ENCODE results near the gene PPP2R5C. TPM values are rescaled to one million over a fixed set of nuclear protein-coding genes. Genes with fewer than 3 reads are reported as not detected.

Gene PPP2R5C
- total RNA-seq, 1 donor from 2014 or later, result 174 TPM

DNA sequence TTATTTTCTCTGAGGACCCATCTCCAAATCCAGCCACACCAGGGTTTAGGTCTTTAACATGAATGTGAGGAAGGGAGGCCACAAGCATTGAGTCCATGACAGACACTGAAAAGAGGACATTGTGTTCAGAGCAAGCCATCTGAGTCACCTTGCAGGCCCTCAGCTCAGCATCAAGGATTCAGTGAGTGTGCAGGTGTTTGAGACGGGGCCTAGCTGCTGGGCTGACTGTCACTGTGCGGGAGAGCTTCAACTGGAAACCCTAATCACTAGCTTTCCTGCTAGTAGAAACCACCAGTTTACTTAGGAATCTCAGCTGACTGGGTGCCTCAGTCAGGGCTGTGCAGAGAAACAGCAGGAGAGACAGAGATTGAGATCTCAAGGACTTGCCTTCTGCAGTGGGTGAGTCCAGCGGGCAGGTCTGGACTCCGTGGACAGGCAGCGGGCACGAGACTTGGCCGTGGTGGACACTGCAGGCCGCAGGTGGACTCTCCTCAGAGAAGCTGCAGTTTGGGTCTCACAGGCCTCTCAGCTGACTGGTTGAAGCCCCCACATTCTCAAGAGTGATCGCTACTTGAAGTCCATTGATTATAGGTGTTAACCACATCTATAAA lies 116.8 kb downstream of the PPP2R5C start:
- DNase-seq (ENCODE audit: low spot score in 2 of 2) (no peak), FAIRE-seq (no peak)

DNA sequence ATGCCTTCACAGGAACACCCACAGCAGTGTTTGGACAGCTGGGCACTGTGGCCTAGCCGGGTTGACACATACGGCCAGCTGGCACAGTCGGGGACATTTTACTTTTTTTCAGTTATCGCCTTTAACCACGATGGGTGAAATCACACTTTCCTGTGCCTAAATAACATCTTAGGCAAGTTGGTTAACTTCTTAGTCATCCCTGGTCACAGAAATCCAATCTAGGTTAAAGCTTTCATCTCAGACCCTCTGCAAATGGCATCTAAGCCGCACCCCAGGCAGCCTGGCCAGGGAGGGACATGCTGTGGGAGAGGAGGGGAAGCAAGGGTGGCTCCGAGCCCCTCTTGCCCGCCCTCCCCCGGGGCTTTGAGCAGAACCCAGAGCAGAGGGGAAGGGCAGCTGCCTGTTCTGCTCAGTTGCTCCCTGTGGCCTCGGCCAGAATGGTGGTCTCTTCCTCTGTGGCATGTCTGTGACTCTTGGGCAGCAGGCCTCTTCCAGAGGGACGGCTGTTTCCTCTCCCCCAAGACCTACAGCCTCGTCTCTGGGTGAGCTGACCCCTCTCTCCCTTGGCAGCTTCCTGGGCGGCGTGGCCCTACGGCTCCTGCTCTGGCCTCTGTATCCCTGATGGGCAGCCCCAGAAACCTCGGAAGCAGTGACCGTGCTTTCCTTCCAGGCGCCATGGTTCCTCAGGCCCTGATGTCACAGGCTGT lies 117.5 kb downstream of the PPP2R5C start:
- DNase-seq (ENCODE audit: low spot score in 2 of 2), result no peak
- FAIRE-seq, result no peak

DNA sequence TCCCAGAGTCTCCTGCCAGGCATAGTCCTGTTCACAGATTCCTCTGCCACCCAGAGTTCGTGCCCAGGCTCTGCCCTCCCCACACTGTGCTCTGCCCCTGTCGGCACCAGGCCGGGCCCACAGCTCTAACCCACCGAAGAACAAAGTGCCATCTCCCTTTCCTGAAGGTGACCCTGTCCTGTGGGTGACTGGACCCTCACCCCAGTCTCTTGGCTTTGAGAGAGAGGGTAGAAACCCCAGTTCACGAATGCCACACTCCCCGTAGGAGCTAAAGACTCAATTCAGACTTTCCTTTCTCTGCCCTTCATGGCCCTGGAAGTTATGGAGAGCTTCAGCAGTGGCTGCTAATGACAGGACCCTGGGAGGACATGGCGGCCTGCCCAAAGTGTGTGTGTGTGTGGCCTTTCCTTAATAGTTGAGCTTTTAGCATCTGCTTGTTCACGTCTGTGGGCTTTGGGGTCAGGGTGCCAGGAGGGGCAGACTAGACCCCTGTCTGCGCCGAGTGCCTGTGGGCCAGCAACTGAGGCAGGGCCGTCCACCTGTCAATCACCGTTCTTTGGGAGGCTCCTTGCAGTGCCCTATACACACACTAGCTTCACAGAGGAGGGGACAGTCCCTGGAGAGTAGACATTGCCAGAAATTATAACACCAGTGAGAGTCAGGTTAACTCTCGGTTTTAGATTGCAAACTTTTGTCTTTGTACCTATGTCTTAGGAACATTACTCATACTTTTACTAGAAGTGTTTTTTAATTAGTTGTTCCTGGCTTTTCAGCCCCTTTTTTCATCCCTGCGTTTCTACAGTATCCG lies 118.2 kb downstream of the PPP2R5C start:
- FAIRE-seq, result no peak
- DNase-seq (ENCODE audit: low spot score in 2 of 2), result no peak

DNA sequence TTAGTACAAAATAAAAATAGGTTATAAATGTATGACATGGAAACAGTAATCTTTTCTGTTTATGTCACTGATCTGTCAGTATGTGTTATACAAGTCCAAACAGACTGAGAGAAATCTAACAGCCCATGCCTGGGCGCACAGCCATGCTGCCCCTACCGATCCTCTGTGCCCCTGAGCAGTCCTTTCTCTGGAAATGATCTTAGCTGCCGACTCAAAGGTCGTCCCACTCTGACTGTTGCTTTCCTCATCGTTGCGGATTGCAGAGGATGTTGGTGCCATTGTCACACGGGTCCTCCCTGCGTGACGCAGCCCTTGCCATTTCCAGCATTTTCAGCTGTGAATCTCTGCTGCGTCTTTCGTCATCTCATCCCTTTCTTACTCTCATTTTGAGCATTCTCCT lies 119.9 kb downstream of the PPP2R5C start:
- FAIRE-seq (no peak), DNase-seq (ENCODE audit: low spot score in 2 of 2) (no peak)

DNA sequence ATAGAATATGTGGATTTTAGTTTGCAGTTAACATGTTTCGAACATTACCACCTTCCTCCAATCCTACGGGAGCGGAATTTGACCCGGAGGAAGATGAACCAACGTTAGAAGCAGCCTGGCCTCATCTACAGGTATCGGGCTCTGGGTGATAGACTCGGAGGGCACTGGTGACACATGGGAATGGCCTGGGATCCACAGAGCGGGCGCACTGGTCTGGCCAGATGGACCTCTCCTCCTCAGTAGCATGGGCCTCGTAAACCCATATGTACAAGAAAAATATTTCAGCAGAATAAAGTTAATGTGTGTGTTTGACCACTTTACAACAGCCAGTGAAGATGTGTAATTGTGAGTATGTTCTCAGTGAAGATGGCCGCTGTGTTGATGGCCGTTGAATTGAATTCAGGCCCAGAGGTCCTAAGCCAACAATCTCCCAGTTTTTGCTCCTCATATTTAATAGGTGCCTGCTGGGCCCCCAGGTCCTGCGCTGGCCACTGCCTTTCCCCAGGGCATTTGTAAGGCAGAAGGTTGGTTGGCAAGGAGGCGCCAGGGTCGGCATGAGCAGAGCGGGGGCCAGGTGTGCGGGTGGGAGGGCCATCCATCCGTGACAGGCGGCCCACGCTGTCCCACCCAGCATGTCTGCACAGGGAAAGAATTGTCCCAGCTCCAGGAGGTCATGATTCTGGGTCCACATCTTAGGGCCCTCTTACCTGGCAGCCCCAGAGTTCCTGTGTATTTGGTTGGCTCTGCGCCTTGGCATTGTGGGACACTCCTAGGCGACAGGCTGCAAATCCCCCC lies 120.8 kb downstream of the PPP2R5C start:
- no peak for DNase-seq (ENCODE audit: low spot score in 2 of 2)
- FAIRE-seq, result no peak

DNA sequence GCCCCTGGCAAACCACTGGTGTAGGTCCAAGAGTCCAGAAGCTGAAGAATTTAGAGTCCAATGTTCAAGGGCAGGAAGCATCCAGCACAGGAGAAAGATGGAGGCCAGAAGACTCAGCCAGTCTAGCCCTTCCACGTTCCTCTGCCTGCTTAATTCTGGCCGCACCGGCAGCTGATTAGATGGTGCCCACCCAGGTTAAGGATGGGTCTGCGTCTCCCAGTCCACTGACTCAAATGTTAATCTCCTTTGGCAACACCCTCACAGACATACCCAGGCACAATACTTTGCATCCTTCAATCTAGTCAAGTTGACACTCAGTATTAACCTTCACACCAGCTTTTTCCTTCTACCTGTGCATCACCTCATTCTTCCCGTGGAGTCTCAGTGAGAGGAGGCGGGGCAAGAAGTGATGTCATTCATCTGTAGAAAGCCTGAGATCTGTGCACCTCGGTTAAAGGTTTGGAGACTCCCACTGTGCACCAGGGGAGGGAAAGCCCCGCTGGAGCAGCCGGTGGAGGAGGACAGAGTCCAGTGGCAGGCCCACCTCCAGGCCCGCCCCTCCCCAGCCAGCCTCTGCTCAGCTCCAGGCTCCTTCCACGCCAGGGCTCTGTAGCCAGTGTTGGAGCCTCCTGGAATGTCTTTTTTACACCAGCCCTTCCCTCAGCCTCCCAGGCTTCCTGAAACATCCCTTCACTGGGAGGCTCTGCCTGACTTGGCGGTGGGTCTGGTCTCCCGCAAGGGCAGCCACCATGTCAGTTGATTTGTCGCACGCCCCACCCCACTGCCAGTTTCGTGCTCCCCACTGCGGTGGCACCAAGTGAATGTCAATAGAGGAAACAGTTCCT lies 122.8 kb downstream of the PPP2R5C start:
- DNase-seq (ENCODE audit: low spot score in 2 of 2) (no peak), FAIRE-seq (no peak)

DNA sequence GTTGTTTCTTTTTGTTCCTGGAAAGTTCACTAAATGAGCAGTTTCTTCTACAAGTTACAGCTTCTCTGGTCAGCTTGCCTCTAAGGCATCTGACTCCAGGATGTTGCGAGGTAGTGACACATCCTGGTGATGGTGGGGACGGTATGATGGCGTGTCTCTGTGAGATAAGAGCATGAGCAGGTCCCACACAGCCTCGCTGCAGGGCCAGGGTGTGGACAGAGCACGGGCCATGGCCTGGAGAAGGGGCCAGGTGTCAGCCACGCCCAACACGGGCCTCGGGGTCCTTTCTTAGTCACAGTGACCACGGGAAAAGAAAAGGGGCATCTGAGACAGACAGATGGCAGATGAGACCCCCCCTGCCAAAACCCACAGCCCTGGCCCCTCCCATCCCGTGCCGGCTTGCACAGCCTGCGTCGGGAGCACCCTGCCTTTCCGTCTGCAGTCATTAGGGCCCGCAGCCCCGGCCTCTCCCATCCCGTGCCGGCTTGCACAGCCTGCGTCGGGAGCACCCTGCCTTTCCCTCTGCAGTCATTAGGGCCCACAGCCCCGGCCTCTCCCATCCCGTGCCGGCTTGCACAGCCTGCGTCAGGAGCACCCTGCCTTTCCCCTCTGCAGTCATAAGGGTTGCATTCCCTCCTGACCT lies 123.5 kb downstream of the PPP2R5C start:
- FAIRE-seq (no peak), DNase-seq (ENCODE audit: low spot score in 2 of 2) (no peak)

DNA sequence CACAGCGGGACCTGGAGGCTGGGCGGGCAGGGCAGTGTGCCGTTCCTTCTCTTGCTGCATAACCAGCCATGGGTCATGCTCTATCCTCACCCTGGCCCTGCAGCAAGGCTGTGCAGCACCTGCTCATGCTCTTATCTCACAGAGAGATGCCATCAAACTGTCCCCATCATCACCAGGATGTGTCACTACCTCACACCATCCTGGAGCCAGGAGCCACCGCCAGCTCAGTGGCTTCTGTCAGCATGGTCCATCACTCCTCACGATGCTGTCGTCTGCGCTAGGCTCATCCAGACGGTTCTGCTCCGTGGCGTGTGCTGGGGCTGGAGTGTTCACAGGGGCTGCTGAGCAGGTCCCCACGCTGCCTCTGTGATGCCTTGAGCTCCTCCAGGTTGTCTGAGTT lies 125.7 kb downstream of the PPP2R5C start:
- no peak for DNase-seq (ENCODE audit: low spot score in 2 of 2)

DNA sequence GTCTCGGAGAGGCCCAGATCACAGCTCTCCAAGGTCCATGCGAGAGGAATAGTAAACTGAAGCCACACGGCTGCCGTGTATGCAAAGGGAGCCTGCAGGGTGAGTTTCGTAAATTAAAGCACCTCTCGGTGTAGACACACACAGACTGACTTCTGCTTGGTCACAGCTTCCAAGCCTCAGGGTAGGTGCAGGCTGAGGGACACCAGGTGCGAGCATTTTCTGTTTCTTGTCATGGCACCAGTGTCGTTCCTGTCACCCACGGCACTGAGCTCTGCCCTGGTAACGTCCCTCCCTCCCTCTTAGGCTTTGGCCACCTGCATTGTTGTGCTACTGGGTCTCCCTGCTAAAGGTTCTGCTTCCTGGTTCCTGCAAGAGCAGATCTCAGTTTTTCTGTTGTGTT lies 126.7 kb downstream of the PPP2R5C start:
- FAIRE-seq (no peak), DNase-seq (ENCODE audit: low spot score in 2 of 2) (no peak)

More for the DNA sequence above, 125.7 kb downstream of the PPP2R5C start:
- no peak for FAIRE-seq

DNA sequence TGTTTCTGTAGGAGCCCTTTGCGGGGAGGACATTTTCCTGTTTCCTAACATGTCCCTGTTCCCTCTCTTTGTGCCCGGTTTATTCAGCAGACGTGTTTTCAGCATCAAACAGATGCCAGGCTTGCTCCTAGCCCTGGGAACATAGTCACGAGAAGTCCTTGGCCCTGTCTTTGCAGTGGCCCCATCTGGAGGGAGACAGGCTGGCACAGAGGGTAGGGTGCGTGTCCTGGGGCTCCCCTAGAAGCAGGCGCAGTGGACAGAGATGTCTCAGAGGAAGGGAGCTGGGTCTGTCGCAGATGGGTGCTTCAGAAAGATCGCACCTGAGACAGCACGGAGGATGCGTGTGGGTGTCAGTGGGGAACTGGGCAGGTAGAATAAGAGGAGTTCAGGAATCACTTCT lies 127.9 kb downstream of the PPP2R5C start:
- FAIRE-seq (no peak), DNase-seq (ENCODE audit: low spot score in 2 of 2) (no peak)

DNA sequence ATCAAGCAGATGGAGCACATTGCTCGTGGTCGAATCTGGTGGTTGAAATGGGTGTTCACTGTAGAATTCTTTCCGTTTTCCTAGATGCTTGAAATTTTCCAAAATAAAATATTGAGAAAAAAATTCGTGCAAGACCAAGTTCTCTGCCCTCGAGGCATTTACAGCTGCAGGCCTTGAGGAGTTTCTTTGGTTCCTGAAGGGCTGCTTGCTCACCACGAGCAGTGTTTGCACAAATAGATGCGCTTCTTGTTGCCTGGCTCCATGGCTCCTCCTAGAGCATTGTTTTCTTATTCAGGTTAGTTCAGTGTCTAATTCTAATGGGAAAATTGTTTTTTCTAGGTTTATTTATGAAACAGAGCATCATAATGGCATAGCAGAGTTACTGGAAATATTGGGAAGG lies 128.4 kb downstream of the PPP2R5C start:
- FAIRE-seq, result no peak
- no peak for DNase-seq (ENCODE audit: low spot score in 2 of 2)

DNA sequence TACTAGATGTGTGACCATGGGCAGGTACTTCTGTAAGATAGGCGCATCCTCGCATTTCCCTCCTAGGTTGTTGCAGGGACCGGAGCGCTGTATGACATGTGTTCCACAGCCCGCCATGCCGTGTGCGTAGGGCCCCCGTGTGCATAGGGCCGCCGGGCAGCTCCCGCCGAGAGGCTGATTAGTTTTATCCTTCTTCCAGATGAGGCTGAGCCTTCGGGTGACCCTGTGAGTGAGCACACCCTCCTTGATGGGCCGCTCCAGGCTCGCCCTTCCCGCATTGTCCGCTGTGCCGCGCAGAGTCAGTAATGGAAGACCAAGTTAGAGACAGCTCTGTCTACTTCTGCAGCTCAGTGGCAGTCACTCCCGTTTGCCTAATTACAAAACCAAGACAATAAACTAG lies 130.0 kb downstream of the PPP2R5C start:
- FAIRE-seq, result no peak

DNA sequence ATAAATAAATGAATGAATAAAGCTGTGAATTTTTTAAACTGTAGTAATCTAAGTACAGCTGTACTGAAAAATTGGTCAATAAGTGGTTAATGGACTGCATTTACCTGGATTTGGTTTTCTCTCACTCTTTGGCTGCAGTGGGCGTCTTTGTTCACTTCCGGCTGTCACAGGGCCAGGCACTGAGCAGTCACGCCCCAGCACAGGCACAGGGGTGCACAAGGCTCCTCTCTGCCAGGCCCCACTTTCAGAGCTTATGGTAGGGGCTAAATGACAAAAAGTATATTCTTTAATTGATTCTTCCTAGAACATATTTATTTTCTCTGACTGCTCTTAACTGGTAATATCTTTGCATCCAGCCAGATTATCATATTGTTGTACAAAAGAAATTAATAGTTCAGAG lies 132.2 kb downstream of the PPP2R5C start:
- DNase-seq (ENCODE audit: low spot score in 2 of 2) (no peak), FAIRE-seq (no peak)

More for the DNA sequence above, 130.0 kb downstream of the PPP2R5C start:
- DNase-seq (ENCODE audit: low spot score in 2 of 2), result no peak

DNA sequence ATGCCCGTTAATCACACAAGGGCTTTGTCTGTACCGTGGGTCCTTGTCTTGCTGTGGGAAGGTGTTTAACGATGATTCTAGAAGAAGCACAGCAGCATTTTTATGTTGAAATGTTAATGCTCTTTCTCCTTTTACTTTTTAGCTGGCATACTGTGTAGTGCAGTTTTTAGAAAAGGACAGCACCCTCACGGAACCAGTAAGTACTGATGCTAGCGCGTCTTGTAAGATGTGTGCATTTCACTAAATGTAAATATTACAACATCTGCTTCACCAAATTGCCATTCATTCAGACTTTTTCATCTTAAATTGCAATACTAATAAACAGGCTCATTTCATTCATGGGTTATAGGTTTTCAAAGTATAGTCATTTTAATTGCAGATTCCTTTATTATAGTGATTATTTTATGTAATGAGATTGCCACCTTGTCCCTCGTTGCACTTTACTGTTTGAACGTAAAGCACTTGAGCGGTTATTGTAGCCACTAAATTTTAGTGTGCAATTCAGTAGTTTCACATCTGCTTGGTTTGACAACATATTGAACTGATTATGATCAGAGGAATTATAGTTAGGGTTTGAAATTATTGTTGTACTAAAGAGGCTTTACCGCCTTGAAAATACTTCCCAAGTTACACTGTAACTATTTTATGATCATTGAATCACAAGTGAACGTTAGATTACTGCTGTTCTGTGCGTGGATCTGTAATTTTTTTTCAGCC lies 133.0 kb downstream of the PPP2R5C start:
- DNase-seq (ENCODE audit: low spot score in 2 of 2), result no peak
- no peak for FAIRE-seq

DNA sequence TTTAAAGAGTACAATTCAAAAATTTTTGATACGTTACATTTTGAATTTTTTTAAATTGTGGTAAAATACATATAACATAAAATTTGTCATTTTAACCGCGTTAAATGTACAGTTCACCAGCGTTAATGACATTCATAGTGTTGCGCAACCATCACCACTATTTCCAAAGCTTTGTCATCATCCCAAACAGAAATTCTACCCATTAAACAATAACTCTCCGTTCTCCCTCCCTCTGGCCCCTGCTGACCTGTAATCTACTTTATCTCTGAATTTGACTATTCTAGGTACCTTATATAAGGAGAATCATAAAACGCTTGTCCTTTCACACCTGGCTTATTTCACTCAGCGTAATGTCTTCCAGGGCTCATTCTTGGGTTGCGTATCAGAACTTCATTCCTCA lies 133.7 kb downstream of the PPP2R5C start:
- no peak for DNase-seq (ENCODE audit: low spot score in 2 of 2)
- no peak for FAIRE-seq

DNA sequence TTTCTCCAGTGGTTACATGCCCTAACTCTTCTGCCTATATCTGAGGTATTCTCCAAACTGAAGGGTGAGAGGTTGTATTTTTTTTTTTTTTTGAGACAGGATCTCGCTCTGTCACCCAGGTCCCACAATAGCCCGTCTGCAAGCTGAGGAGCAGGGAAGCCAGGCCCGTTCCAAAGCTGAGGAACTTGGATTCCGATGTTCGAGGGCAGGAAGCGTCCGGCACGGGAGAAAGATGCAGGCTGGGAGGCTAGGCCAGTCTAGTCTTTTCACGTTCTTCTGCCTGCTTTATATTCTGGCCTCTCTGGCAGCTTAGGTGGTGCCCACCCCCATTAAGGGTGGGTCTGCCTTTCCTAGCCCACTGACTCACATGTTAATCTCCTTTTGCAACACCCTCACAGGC lies 135.8 kb downstream of the PPP2R5C start:
- DNase-seq (ENCODE audit: low spot score in 2 of 2) (no peak), FAIRE-seq (no peak)

DNA sequence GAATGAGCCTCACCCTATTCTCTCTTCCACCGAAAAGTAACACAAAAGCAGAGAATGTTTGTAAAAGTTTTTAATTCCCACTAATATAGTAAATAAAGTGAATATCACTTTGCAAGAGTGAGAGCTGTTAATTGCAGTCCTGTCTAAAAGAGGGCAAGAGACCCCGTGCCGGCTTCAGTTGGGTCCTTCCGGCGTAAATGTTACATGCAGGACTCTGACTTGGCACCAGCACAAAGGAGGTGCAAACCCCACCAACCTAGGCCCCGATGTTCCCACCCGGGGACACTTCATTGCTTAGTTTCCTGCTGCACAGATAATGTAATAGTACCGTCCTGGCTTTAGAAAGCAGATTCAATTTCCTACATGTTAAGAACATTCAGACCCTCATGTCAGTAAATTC lies 136.9 kb downstream of the PPP2R5C start:
- FAIRE-seq, result no peak
- no peak for DNase-seq (ENCODE audit: low spot score in 2 of 2)

DNA sequence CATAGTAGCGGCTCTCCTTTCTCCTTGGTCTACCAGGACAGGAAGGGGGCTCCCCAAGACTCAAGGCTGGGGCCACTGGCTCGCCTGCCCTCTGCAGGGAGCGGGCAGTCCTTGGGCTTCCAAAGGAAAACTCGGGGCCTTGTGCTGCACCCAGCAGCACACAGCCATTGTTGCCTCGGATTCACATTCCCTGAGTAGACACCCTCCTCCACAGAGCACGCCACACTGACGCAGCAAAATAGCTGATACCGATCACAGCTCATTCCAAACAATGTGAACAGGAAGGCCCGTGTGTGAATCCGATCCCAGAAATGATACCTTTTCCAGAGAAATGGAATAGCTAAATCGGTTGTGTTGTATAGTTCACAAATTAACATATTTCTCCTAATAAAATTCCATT lies 137.8 kb downstream of the PPP2R5C start:
- DNase-seq (ENCODE audit: low spot score in 2 of 2), result no peak
- no peak for FAIRE-seq

DNA sequence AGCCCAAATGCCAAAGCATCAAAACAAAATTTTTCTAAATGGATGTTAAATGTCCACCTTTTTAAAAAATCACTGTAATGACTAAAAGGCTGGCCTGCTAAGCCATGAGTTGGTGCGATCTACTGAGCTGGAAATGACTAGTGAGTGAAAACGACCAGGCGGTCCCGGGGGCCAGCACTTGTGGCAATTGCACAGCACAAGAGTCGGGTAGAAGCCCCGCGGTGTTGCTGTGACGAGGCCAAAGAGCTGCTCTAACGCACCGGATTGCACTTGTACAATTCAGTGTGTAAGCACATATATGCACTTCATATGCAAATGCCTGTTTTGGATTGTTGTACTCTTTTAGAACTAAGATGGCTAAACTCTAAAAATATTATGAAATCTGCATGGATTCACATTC lies 138.7 kb downstream of the PPP2R5C start:
- DNase-seq (ENCODE audit: low spot score in 2 of 2) (no peak), FAIRE-seq (no peak)
